ENCODE measurements around the gene MYO16. TPM values are rescaled to one million over a fixed set of nuclear protein-coding genes. Genes with fewer than 3 reads are reported as not detected.
A peak's percentile ranks its signal among the peaks of the same experiment; 100 is the strongest.

Gene MYO16
- total and polyA plus RNA-seq, 7 donors: under 0.01 to 0.33 (median 0.28) TPM; not detected in 2

- Histone ChIP-seq H3K36me3 (no peaks in the 10 kb centered on the region), H3K4me1 (no peaks in the 10 kb centered on the region), H3K27me3 (no peaks in the 10 kb centered on the region), H3K27ac (peak overlapping the region in 3 of 4 donors; percentile 43 to 49 (median 48)), H3K9me3 (no peaks in the 10 kb centered on the region), H3K4me3 (no peak overlapping the region)
- no peak for DNase-seq
- intact Hi-C loops (cut with DNase I): no loop called here
- 76 to 84% methylated on average over 7 of the region's 7 CpGs for WGBS, 2 donors
- TF ChIP-seq POLR2A (IDR thresholded peaks at IDR 0.05) (no peak), EP300 (IDR thresholded peaks at IDR 0.05) (no peak), POLR2AphosphoS5 (IDR thresholded peaks at IDR 0.05) (no peak)
- TF ChIP-seq, protein P1, sequence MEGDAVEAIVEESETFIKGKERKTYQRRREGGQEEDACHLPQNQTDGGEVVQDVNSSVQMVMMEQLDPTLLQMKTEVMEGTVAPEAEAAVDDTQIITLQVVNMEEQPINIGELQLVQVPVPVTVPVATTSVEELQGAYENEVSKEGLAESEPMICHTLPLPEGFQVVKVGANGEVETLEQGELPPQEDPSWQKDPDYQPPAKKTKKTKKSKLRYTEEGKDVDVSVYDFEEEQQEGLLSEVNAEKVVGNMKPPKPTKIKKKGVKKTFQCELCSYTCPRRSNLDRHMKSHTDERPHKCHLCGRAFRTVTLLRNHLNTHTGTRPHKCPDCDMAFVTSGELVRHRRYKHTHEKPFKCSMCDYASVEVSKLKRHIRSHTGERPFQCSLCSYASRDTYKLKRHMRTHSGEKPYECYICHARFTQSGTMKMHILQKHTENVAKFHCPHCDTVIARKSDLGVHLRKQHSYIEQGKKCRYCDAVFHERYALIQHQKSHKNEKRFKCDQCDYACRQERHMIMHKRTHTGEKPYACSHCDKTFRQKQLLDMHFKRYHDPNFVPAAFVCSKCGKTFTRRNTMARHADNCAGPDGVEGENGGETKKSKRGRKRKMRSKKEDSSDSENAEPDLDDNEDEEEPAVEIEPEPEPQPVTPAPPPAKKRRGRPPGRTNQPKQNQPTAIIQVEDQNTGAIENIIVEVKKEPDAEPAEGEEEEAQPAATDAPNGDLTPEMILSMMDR (IDR thresholded peaks at IDR 0.05): no peak
Observed at GRCh38 chr13:108948251-108948671, 318.9 kb downstream of the MYO16 start.

GRCh38 chr13:108950333-108951010, 321.1 kb downstream of the MYO16 start:
- no peak for DNase-seq
- Histone ChIP-seq H3K27ac (no peak overlapping the region), H3K4me3 (no peak overlapping the region), H3K4me1 (no peaks in the 10 kb centered on the region), H3K27me3 (no peaks in the 10 kb centered on the region), H3K9me3 (no peaks in the 10 kb centered on the region), H3K36me3 (no peaks in the 10 kb centered on the region)
- WGBS, 2 donors: 73 to 87% methylated on average over 8 of the region's 8 CpGs
- TF ChIP-seq POLR2AphosphoS5 (IDR thresholded peaks at IDR 0.05): no peak
- TF ChIP-seq, protein P1 (IDR thresholded peaks at IDR 0.05): no peak
- no peak for TF ChIP-seq EP300 (IDR thresholded peaks at IDR 0.05)
- no peak for TF ChIP-seq POLR2A (IDR thresholded peaks at IDR 0.05)
- intact Hi-C loops (cut with DNase I): no loop called here

DNA sequence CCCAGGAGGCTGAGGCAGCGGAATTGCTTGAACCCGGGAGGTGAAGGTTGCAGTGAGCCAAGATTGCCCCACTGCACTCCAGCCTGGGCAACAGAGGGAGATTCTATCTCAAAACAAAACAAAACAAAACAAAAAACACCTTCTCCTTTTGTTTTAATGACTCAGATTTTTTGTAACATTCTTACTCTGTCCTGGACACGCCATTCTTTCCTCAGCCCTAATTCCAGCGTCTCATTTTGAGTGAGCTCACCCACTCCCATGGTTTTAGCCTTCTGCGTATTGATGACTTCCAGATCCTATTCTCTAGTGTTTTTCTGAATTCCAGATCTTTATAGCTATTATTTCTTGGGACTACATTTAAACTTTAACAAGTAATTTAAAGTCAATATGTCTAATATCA, 326.3 kb downstream of the MYO16 start:
- H3K27ac ChIP-seq: no peak overlapping the region
- 91% methylated on average over 5 of the region's 5 CpGs for WGBS, 2 donors
- no peak for DNase-seq
- no peaks in the 10 kb centered on the region for H3K27me3 ChIP-seq
- peaks cover 0 to 6% (median 2%) of the 10 kb centered on the region in 4 donors for H3K4me1 ChIP-seq
- no peak overlapping the region for H3K4me3 ChIP-seq
- intact Hi-C loops (cut with DNase I): loop anchor here (5.0 kb wide), 1 partner anchor 1182 kb away; no protein-coding TSS in a partner anchor
- TF ChIP-seq EP300 (IDR thresholded peaks at IDR 0.05): no peak
- TF ChIP-seq POLR2A (IDR thresholded peaks at IDR 0.05): no peak
- TF ChIP-seq, protein P1 (IDR thresholded peaks at IDR 0.05): no peak
- no peak for TF ChIP-seq POLR2AphosphoS5 (IDR thresholded peaks at IDR 0.05)
- no peaks in the 10 kb centered on the region for H3K36me3 ChIP-seq
- no peaks in the 10 kb centered on the region for H3K9me3 ChIP-seq

- Histone ChIP-seq H3K27me3 (no peaks in the 10 kb centered on the region), H3K27ac (peak overlapping the region in 1 of 4 donors; percentile 41), H3K36me3 (no peaks in the 10 kb centered on the region), H3K4me3 (no peak overlapping the region), H3K4me1 (peaks cover 0 to 6% (median 2%) of the 10 kb centered on the region in 4 donors), H3K9me3 (no peaks in the 10 kb centered on the region)
- intact Hi-C loops (cut with DNase I): loop anchor here (5.0 kb wide), 1 partner anchor 1180 kb away; no protein-coding TSS in a partner anchor
- DNase-seq: peak; percentile 69
- peak in 1 of 4 donors; percentile 3 for TF ChIP-seq POLR2AphosphoS5 (IDR thresholded peaks at IDR 0.05)
- no peak for TF ChIP-seq EP300 (IDR thresholded peaks at IDR 0.05)
- 65 to 76% methylated on average over 11 of the region's 11 CpGs for WGBS, 2 donors
Observed at GRCh38 chr13:108957369-108958012, 328.1 kb downstream of the MYO16 start.

GRCh38 chr13:108958013-108958376, 328.6 kb downstream of the MYO16 start:
- Histone ChIP-seq H3K36me3 (no peaks in the 10 kb centered on the region), H3K4me1 (peaks cover 0 to 6% (median 2%) of the 10 kb centered on the region in 4 donors), H3K27ac (no peak overlapping the region), H3K27me3 (no peaks in the 10 kb centered on the region), H3K4me3 (no peak overlapping the region), H3K9me3 (no peaks in the 10 kb centered on the region)
- no peak for DNase-seq
- intact Hi-C loops (cut with DNase I): loop anchor here (5.0 kb wide), 1 partner anchor 1179 kb away; no protein-coding TSS in a partner anchor
- TF ChIP-seq POLR2A (IDR thresholded peaks at IDR 0.05): no peak
- TF ChIP-seq, protein P1 (IDR thresholded peaks at IDR 0.05): no peak
